ENCODE measurements around the gene TP63.

- TF ChIP-seq CTCF (IDR thresholded peaks at IDR 0.05) (no peak), POLR2A (IDR thresholded peaks at IDR 0.05) (no peak)
Observed at GRCh38 chr3:189808246-189809007, 177.2 kb downstream of the TP63 start.
